ENCODE measurements around the gene HRG. TPM values are rescaled to one million over a fixed set of nuclear protein-coding genes. Genes with fewer than 3 reads are reported as not detected.

HRG gene
- total and polyA plus RNA-seq, 2 experiments from 2014 or later, result not detected

- H3K27me3 ChIP-seq, result no peaks in the 10 kb centered on the region
- DNase-seq (ENCODE audit: low read depth in 1 of 2, low spot score in 1 of 2), result no peak
- no peak for TF ChIP-seq CTCF (IDR thresholded peaks at IDR 0.05; ENCODE audit: low read depth, low read length)
- H3K4me1 ChIP-seq (ENCODE audit: low read depth), result no peaks in the 10 kb centered on the region
- H3K36me3 ChIP-seq, result no peaks in the 10 kb centered on the region
- H3K4me3 ChIP-seq, result no peak overlapping the region
- H3K9me3 ChIP-seq (ENCODE audit: low read depth), result no peaks in the 10 kb centered on the region
- no peak overlapping the region for H3K27ac ChIP-seq
Observed at GRCh38 chr3:186663361-186664118, 2.3 kb upstream of the HRG start.

- H3K4me3 ChIP-seq, result no peak overlapping the region
- H3K36me3 ChIP-seq, result no peaks in the 10 kb centered on the region
- H3K27me3 ChIP-seq, result no peaks in the 10 kb centered on the region
- no peak overlapping the region for H3K27ac ChIP-seq
- no peaks in the 10 kb centered on the region for H3K4me1 ChIP-seq (ENCODE audit: low read depth)
- H3K9me3 ChIP-seq (ENCODE audit: low read depth), result no peaks in the 10 kb centered on the region
- TF ChIP-seq CTCF (IDR thresholded peaks at IDR 0.05; ENCODE audit: low read depth, low read length), result no peak
- DNase-seq (ENCODE audit: low read depth in 1 of 2, low spot score in 1 of 2), result no peak
Observed at GRCh38 chr3:186664119-186664495, 1.7 kb upstream of the HRG start.

DNA sequence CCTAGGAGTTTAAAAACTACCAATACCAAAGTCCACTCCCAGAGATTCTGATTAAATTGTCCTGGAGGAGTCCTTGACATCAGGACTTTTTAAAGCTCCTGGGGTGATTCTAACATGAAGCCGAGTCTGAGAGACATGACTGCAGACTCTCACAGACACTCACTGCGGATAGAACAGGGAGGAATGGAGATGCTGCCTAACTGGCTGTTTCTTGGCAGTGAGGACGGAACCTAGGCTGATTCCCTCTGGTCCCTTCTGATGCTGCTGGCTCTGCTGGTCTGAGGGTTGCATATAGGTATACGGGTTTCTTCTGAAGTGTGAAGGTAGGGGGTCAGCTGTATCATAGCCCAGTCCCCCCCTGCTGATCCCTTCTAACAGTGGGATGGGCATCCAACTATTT, 1.3 kb upstream of the HRG start:
- TF ChIP-seq CTCF (IDR thresholded peaks at IDR 0.05; ENCODE audit: low read depth, low read length), result no peak

DNA sequence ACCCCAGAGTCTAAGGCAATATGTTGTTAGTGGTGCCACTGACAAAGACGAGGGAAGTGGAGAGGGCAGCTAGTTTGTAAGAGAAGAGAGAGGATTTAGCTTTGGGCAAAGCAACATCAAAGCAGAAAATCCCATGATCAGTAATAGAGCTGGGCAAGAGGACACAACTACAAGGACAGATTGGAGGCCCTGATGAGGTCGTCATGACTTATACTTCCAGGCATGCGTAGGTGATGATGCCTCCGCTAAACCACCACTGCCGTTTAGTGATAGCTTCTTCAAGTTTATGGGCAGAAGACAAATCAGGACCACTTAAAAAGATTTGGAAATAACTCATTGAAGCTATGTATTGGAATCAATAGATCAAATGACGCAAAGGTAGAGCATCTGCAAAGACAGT, 2.6 kb downstream of the HRG start:
- H3K9me3 ChIP-seq (ENCODE audit: low read depth), result no peaks in the 10 kb centered on the region
- TF ChIP-seq CTCF (IDR thresholded peaks at IDR 0.05; ENCODE audit: low read depth, low read length), result no peak
- no peak for DNase-seq (ENCODE audit: low read depth in 1 of 2, low spot score in 1 of 2)
- no peak overlapping the region for H3K4me3 ChIP-seq
- no peaks in the 10 kb centered on the region for H3K4me1 ChIP-seq (ENCODE audit: low read depth)
- no peaks in the 10 kb centered on the region for H3K27me3 ChIP-seq
- no peak overlapping the region for H3K27ac ChIP-seq
- no peaks in the 10 kb centered on the region for H3K36me3 ChIP-seq

More for the DNA sequence above, 1.3 kb upstream of the HRG start:
- no peaks in the 10 kb centered on the region for H3K9me3 ChIP-seq (ENCODE audit: low read depth)
- H3K4me3 ChIP-seq, result no peak overlapping the region
- no peaks in the 10 kb centered on the region for H3K4me1 ChIP-seq (ENCODE audit: low read depth)
- H3K27me3 ChIP-seq, result no peaks in the 10 kb centered on the region
- H3K27ac ChIP-seq, result no peak overlapping the region
- no peak for DNase-seq (ENCODE audit: low read depth in 1 of 2, low spot score in 1 of 2)
- no peaks in the 10 kb centered on the region for H3K36me3 ChIP-seq

DNA sequence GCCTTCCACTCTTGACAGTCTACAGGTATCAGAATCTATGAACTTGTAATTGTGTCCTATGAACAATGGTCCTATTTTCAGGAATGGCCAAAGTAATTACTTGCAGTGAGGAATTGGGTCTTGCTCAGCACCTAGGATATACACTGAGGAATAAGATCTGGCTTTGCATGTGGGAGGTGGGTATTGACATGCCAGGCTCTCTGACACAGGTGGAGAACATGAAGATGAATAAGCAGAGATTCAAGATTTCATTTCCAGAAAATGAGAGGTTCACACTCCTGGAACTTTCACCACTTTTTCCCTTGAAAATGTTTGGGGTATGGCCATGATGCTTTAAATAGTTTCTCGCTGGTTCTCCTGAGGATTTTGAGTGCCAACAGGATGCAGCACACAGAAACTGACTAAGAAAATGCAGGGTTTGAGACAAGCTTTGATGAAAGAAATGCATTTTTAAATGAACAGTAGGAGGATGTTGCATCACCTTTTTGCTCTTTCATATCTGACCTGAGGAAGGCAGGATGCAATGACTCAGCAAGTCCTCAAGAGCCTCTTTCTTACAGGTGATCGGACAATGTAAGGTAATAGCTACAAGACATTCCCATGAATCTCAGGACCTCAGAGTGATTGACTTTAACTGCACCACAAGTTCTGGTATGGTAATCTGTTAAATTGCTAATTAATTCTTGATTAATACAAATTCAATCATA, 3.7 kb downstream of the HRG start:
- H3K4me1 ChIP-seq (ENCODE audit: low read depth), result no peaks in the 10 kb centered on the region
- H3K27ac ChIP-seq, result no peak overlapping the region
- no peak for DNase-seq (ENCODE audit: low read depth in 1 of 2, low spot score in 1 of 2)
- no peaks in the 10 kb centered on the region for H3K9me3 ChIP-seq (ENCODE audit: low read depth)
- TF ChIP-seq CTCF (IDR thresholded peaks at IDR 0.05; ENCODE audit: low read depth, low read length), result no peak
- no peaks in the 10 kb centered on the region for H3K27me3 ChIP-seq
- no peak overlapping the region for H3K4me3 ChIP-seq
- no peaks in the 10 kb centered on the region for H3K36me3 ChIP-seq
